ENCODE results near the gene PLXNA4.

The PLXNA4 gene

DNA sequence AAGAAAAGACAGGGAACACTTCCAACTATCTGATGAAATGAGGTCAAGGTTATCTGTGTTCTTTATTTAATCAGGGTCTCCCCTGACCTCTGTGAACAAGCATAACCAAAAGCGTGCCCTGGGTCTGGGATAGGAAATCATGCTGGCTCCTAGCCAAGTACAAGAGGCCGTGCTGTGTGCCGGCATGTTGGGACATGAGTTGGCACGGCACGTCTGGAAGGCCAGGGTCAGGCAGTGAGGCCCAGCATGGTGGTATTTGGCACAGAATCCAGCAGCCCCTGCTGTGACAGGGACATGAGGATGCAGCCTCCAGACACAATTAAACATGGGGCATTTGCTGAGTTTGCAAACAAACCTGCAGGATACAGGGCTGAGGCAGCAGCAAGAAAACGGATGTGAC, 320.4 kb downstream of the PLXNA4 start:
- no peaks in the 10 kb centered on the region for H3K9me2 ChIP-seq (replicated peaks; ENCODE audit: control insufficient read depth, low read length)
- no peak overlapping the region for H3K4me3 ChIP-seq (ENCODE audit: low read length)
- TF ChIP-seq, protein P1, sequence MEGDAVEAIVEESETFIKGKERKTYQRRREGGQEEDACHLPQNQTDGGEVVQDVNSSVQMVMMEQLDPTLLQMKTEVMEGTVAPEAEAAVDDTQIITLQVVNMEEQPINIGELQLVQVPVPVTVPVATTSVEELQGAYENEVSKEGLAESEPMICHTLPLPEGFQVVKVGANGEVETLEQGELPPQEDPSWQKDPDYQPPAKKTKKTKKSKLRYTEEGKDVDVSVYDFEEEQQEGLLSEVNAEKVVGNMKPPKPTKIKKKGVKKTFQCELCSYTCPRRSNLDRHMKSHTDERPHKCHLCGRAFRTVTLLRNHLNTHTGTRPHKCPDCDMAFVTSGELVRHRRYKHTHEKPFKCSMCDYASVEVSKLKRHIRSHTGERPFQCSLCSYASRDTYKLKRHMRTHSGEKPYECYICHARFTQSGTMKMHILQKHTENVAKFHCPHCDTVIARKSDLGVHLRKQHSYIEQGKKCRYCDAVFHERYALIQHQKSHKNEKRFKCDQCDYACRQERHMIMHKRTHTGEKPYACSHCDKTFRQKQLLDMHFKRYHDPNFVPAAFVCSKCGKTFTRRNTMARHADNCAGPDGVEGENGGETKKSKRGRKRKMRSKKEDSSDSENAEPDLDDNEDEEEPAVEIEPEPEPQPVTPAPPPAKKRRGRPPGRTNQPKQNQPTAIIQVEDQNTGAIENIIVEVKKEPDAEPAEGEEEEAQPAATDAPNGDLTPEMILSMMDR (IDR thresholded peaks at IDR 0.05; ENCODE audit: low read depth, low read length, poor library complexity, severe bottlenecking): no peak
- no peak for TF ChIP-seq EZH2phosphoT487 (IDR thresholded peaks at IDR 0.05; ENCODE audit: borderline replicate concordance, low read length)
- H3K4me2 ChIP-seq (ENCODE audit: low read length): no peak overlapping the region
- no peaks in the 10 kb centered on the region for H3F3A ChIP-seq (ENCODE audit: control insufficient read depth, insufficient read depth)
- no peaks in the 10 kb centered on the region for H3K27me3 ChIP-seq (ENCODE audit: control insufficient read depth, low read length)
- H4K20me1 ChIP-seq (ENCODE audit: control insufficient read depth, insufficient read depth, low read depth, low read length): no peaks in the 10 kb centered on the region
- H3K9me3 ChIP-seq (ENCODE audit: control insufficient read depth, insufficient read depth, low read length): no peaks in the 10 kb centered on the region
- no peaks in the 10 kb centered on the region for H3K79me2 ChIP-seq (ENCODE audit: control insufficient read depth, low read length)
- no peak overlapping the region for H3K27ac ChIP-seq (ENCODE audit: low read depth, low read length)
- no peaks in the 10 kb centered on the region for H3K36me3 ChIP-seq (ENCODE audit: control insufficient read depth, low read length)
- no peaks in the 10 kb centered on the region for H3K4me1 ChIP-seq (ENCODE audit: control insufficient read depth, low read length)

DNA sequence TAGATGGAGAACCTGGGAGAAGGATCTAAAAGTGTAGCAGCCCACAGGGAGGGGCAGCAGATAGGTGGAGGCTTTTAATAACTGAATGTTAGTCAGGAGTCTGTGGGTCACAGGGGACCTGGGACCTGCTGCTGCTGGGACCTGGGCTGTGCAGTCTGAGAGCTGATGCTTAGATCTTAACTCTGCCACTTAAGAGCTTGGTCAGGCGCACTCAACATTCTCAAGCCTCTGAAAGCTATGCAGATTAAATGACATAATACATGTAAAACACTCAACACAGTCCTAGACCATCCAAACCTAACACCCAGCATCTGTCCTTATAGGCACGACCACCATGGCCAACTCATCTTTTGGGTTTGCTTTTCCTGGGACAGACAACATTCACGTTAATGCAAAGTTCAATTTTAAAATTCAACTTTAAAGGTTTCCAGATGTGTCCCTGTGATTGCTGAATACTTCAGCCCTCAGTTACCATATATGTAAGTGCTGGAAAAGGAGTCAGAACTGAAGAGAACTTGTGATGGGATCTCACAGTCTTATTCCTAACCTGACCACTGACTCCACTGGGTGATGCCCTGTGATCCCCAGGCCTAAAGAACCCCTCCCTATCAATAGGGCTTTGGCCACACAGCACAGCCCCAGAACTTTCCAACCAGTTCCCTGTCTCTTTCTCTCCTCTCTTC, 321.0 kb downstream of the PLXNA4 start:
- TF ChIP-seq, protein P1 (IDR thresholded peaks at IDR 0.05; ENCODE audit: low read depth, low read length, poor library complexity, severe bottlenecking): no peak
- no peak for TF ChIP-seq EZH2phosphoT487 (IDR thresholded peaks at IDR 0.05; ENCODE audit: borderline replicate concordance, low read length)
- Histone ChIP-seq H3K36me3 (ENCODE audit: control insufficient read depth, low read length) (no peaks in the 10 kb centered on the region), H4K20me1 (ENCODE audit: control insufficient read depth, insufficient read depth, low read depth, low read length) (no peaks in the 10 kb centered on the region), H3K9me2 (replicated peaks; ENCODE audit: control insufficient read depth, low read length) (no peaks in the 10 kb centered on the region), H3K4me2 (ENCODE audit: low read length) (no peak overlapping the region), H3K27ac (ENCODE audit: low read depth, low read length) (no peak overlapping the region), H3K27me3 (ENCODE audit: control insufficient read depth, low read length) (no peaks in the 10 kb centered on the region), H3F3A (ENCODE audit: control insufficient read depth, insufficient read depth) (no peaks in the 10 kb centered on the region), H3K79me2 (ENCODE audit: control insufficient read depth, low read length) (no peaks in the 10 kb centered on the region), H3K4me1 (ENCODE audit: control insufficient read depth, low read length) (no peaks in the 10 kb centered on the region), H3K4me3 (ENCODE audit: low read length) (no peak overlapping the region), H3K9me3 (ENCODE audit: control insufficient read depth, insufficient read depth, low read length) (no peaks in the 10 kb centered on the region)

DNA sequence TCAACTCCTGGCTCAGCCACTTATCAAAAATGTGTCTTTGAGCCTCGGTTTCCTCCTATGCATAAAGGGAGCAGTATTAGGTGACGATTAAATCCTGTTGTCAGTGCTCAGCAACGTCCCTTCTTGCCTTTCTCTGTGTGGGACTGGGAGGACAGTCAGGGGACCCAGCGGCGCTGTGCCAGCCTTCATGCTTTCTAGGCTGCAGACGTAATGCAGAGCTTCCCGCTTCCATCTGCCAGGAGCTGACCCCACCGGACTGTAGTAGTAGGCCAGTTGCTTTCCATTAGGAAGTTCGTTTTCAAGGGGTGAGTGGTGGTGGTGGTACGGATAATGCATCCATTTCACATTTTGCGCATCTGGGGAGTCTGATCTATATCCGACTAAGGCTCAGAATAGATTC, 321.8 kb downstream of the PLXNA4 start:
- TF ChIP-seq, protein P1 (IDR thresholded peaks at IDR 0.05; ENCODE audit: low read depth, low read length, poor library complexity, severe bottlenecking): no peak
- no peak for TF ChIP-seq EZH2phosphoT487 (IDR thresholded peaks at IDR 0.05; ENCODE audit: borderline replicate concordance, low read length)
- H3F3A ChIP-seq (ENCODE audit: control insufficient read depth, insufficient read depth): no peaks in the 10 kb centered on the region

More for the DNA sequence above, 321.8 kb downstream of the PLXNA4 start:
- Histone ChIP-seq H3K27me3 (ENCODE audit: control insufficient read depth, low read length) (no peaks in the 10 kb centered on the region), H3K27ac (ENCODE audit: low read depth, low read length) (no peak overlapping the region), H3K4me1 (ENCODE audit: control insufficient read depth, low read length) (no peaks in the 10 kb centered on the region), H3K9me2 (replicated peaks; ENCODE audit: control insufficient read depth, low read length) (no peaks in the 10 kb centered on the region), H4K20me1 (ENCODE audit: control insufficient read depth, insufficient read depth, low read depth, low read length) (no peaks in the 10 kb centered on the region), H3K4me3 (ENCODE audit: low read length) (no peak overlapping the region), H3K4me2 (ENCODE audit: low read length) (no peak overlapping the region), H3K36me3 (ENCODE audit: control insufficient read depth, low read length) (no peaks in the 10 kb centered on the region), H3K9me3 (ENCODE audit: control insufficient read depth, insufficient read depth, low read length) (no peaks in the 10 kb centered on the region), H3K79me2 (ENCODE audit: control insufficient read depth, low read length) (no peaks in the 10 kb centered on the region)

Data from DOHH2 (cell line).